Measurements from ENCODE around the gene NEAT1. TPM values are rescaled to one million over a fixed set of nuclear protein-coding genes. Genes with fewer than 3 reads are reported as not detected.

Gene NEAT1
- 28.7 and 39.8 TPM in 2 replicates for total RNA-seq

DNA sequence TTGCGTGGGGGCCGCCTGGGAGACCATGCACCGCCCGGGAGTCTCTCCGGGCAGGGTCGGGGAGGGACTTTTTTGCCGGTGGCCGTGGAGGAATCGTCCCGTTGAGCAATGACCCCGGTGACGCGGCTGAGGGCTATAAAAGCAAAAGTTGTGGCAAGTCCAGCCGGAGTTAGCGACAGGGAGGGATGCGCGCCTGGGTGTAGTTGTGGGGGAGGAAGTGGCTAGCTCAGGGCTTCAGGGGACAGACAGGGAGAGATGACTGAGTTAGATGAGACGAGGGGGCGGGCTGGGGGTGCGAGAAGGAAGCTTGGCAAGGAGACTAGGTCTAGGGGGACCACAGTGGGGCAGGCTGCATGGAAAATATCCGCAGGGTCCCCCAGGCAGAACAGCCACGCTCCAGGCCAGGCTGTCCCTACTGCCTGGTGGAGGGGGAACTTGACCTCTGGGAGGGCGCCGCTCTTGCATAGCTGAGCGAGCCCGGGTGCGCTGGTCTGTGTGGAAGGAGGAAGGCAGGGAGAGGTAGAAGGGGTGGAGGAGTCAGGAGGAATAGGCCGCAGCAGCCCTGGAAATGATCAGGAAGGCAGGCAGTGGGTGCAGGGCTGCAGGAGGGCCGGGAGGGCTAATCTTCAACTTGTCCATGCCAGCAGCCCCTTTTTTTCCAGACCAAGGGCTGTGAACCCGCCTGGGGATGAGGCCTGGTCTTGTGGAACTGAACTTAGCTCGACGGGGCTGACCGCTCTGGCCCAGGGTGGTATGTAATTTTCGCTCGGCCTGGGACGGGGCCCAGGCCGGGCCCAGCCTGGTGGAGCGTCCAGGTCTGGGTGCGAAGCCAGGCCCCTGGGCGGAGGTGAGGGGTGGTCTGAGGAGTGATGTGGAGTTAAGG, at the start of gene NEAT1:
Gene NEAT1, plus strand, starts transcription at position 166 of the 883 bp plus-strand sequence.
- H3K27me3 ChIP-seq (ENCODE audit: control insufficient read depth, insufficient read depth, low read length): no peaks in the 10 kb centered on the region
- H3K4me3 ChIP-seq (ENCODE audit: low read depth, low read length): peak within 1 kb of the TSS; percentile 94
- no peak for TF ChIP-seq CTCF (IDR thresholded peaks at IDR 0.05; ENCODE audit: insufficient read depth, low read length, poor library complexity, severe bottlenecking)
- DNase-seq (ENCODE audit: low read depth): peak; percentile 70
- H3K36me3 ChIP-seq (ENCODE audit: control insufficient read depth, insufficient read depth, low read length): peaks cover 4% of the 10 kb centered on the region

DNA sequence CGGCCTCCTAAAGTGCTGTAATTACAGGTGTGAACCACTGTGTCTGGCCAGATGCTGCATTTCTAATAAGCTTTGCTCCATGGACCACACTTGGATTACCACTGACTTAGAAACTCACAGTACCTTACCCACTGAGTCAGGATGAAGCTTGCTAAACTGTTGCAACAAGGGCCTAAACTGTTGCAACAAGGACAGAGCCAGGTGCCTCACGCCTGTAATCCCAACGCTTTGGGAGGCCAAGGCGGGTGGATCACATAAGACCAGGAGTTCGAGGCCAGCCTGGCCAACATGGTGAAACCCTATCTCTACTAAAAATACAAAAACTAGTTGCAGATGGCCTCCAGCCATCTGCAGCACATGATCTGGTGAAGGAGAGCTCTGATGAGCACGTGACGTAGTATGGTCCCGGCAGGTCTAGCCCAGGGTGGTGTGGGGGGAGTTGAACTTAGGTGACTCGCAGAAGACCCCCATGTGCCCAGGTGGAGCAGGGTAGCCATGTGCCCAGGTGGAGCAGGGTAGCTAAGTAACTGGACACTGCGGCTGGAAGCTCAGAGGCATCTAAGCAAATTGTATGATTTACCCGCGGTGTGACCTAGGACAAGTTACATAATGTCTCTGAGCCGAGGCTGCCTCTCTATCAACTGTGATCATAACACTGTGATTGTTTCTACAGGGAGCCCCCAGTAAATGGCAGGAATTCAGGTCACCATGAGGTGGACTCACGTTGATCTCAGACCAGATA, 48.6 kb upstream of the NEAT1 start:
- Histone ChIP-seq H3K36me3 (ENCODE audit: control insufficient read depth, insufficient read depth, low read length) (no peaks in the 10 kb centered on the region), H3K4me3 (ENCODE audit: low read depth, low read length) (no peak overlapping the region), H3K27me3 (ENCODE audit: control insufficient read depth, insufficient read depth, low read length) (no peaks in the 10 kb centered on the region)
- no peak for TF ChIP-seq CTCF (IDR thresholded peaks at IDR 0.05; ENCODE audit: insufficient read depth, low read length, poor library complexity, severe bottlenecking)
- no peak for DNase-seq (ENCODE audit: low read depth)

GRCh38 chr11:65375012-65375411, 47.6 kb upstream of the NEAT1 start:
- Histone ChIP-seq H3K36me3 (ENCODE audit: control insufficient read depth, insufficient read depth, low read length) (no peaks in the 10 kb centered on the region), H3K4me3 (ENCODE audit: low read depth, low read length) (no peak overlapping the region), H3K27me3 (ENCODE audit: control insufficient read depth, insufficient read depth, low read length) (no peaks in the 10 kb centered on the region)
- no peak for DNase-seq (ENCODE audit: low read depth)
- TF ChIP-seq CTCF (IDR thresholded peaks at IDR 0.05; ENCODE audit: insufficient read depth, low read length, poor library complexity, severe bottlenecking): no peak

- no peak for DNase-seq (ENCODE audit: low read depth)
- Histone ChIP-seq H3K4me3 (ENCODE audit: low read depth, low read length) (no peak overlapping the region), H3K27me3 (ENCODE audit: control insufficient read depth, insufficient read depth, low read length) (no peaks in the 10 kb centered on the region), H3K36me3 (ENCODE audit: control insufficient read depth, insufficient read depth, low read length) (no peaks in the 10 kb centered on the region)
- no peak for TF ChIP-seq CTCF (IDR thresholded peaks at IDR 0.05; ENCODE audit: insufficient read depth, low read length, poor library complexity, severe bottlenecking)
Measured at GRCh38 chr11:65376138-65376713, 46.4 kb upstream of the NEAT1 start.

- DNase-seq (ENCODE audit: low read depth): no peak
- TF ChIP-seq CTCF (IDR thresholded peaks at IDR 0.05; ENCODE audit: insufficient read depth, low read length, poor library complexity, severe bottlenecking): no peak
Measured at GRCh38 chr11:65377036-65377435, 45.6 kb upstream of the NEAT1 start.

More at GRCh38 chr11:65377036-65377435, 45.6 kb upstream of the NEAT1 start:
- Histone ChIP-seq H3K27me3 (ENCODE audit: control insufficient read depth, insufficient read depth, low read length) (no peaks in the 10 kb centered on the region), H3K36me3 (ENCODE audit: control insufficient read depth, insufficient read depth, low read length) (no peaks in the 10 kb centered on the region), H3K4me3 (ENCODE audit: low read depth, low read length) (no peak overlapping the region)
